NCI-H187 (cell line): ENCODE results near the gene IMMT.

Experiments used
- DNase-seq, 2 experiments: peaks; one replicate each; lab custom pipeline; 2025; lab: John Stamatoyannopoulos, UW

The IMMT gene

GRCh38 chr2:86140969-86141392 lies 54.3 kb downstream of the IMMT start:
- DNase-seq: no peak

GRCh38 chr2:86139981-86140380 lies 55.3 kb downstream of the IMMT start:
- DNase-seq: no peak

- no peak for DNase-seq
These were observed 56.3 kb downstream of the IMMT start for GRCh38 chr2:86138736-86139625.

DNA sequence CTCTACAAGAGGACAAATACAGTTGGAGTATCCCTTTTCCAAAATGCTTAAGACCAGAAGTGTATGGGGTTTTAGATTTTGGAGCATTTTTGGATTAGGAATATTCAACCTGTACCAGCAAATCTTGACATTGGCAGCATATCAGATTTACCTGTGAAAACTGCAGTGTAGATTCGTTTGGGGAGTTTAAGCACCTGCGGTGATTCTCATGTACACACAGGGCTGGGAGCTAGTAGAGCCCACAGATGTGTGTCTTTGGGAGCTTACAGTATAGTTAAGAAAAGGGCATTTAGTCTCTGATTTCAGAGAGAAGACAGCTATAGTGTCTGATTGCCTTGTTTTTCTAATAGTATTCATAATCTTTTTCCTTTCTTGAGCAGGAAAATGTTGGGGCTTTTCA lies 59.1 kb downstream of the IMMT start:
- no peak for DNase-seq

- no peak for DNase-seq
These were observed 59.6 kb downstream of the IMMT start for GRCh38 chr2:86135653-86136052.

GRCh38 chr2:86134709-86135108 lies 60.6 kb downstream of the IMMT start:
- DNase-seq: no peak

- DNase-seq: no peak
These were observed 70.6 kb downstream of the IMMT start for GRCh38 chr2:86124683-86125082.

DNA sequence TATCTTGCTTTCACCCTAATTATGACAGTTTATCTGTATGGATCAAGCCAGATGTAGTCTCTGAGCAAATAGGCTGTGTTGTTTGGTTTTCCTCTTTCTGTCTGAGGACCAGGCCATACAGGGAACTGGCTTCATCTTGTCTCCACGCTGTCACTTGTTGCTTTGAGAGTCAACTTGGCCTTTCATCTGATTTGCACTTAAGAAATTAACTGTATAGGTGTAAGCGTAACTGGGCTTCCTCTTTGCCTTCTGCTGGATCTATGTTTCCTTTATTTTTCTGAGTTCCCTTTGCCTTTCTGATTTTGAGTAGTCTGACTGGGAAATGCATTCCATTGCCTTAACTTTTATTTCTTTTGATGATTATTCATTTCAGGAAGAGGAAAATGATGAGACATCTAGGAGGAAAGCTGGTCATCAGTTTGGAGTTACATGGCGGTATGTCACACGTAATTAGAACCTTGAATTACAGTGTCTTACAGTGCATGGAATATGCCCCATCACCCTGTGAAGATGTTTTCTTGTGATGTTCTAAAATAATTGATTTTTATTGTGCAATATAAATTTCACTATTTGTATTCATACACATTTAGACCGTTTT lies 71.8 kb downstream of the IMMT start:
- no peak for DNase-seq

DNA sequence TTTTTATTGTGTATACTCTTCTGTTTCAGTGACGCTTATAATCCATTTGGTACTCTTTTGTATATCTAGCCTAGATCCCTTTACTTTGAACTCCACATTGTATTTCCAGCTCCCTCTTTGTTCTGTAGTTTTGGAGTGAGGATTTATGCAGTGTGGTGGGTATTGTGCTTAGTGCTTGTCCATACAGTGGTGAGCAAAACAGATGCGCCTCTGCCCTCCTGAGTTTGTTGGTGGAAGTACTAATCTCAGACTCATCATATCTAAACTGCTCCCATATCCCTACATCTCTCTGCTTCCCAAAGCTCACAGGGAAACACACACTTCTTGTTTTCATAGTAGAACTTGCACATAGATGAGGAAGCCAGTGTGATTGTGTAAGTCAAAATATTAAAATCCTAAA lies 77.1 kb downstream of the IMMT start:
- no peak for DNase-seq

DNA sequence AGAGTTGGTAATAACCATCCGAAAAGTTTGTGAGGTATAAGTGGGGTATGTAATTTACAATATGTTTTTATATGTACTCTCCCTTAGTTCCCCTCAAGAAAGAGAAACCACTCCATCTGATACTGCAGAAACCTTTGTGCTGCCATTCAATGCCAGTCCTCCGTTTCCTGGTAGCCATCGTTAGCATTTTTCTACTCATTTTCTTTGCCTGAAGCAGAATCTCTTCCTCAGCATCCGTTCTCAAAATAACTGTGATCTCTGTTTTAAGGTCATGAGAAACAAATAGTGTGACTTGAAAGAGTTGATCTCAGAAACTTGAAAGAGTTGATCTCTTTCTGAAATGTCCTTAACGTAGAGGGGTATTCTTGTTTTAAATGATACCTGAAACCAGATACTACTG lies 88.2 kb downstream of the IMMT start:
- DNase-seq: no peak

DNA sequence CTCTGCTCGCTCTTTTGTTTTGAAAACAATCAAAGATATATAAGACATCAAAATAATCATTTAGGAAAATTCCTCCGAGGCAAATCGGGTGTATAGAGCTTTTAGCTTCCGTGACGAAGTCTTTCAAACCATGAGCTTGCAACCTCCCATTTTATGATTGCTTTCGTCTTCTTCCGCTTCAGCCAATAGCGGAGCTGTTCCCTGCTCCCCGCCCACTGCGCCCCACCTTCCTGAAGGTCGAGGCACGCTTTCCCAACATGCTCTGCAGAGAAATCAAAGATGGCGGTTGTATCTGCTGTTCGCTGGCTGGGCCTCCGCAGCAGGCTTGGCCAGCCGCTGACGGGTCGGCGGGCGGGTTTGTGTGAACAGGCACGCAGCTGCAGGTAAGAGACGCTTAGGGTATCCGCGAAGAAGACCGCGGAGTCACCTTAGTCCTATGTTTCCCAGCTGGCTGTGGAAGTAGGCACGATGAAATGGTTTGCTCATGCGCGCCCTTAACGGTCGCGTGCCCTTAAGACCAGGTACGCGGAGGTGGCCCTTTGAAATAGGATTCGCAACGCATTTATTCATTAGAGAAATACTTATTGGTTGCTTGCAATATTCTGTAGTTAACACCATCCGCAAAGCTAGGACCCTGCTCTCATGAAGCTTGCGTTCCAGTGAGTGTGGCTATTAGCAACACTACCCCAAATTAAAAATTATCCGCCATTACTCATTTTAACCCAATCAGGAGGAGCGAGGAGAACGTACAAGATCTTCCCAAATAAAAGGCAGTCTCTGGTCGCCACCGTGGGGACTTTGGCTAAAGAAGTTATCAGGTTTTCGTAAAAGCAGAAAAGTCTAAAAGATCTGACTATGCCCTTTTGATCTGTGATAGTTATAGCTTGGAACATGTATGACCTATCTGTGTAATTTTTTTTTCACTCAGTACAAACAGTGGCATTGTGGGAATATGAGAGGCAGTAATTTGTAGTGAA lies 89.0 kb downstream of the IMMT start, which contains the start of gene PTCD3:
Gene PTCD3 (plus strand): TSS at position 267 of the 977 bp plus-strand sequence. CDS start 13 bp downstream, at position 280.
- peak; percentile 78 to 96 for DNase-seq

DNA sequence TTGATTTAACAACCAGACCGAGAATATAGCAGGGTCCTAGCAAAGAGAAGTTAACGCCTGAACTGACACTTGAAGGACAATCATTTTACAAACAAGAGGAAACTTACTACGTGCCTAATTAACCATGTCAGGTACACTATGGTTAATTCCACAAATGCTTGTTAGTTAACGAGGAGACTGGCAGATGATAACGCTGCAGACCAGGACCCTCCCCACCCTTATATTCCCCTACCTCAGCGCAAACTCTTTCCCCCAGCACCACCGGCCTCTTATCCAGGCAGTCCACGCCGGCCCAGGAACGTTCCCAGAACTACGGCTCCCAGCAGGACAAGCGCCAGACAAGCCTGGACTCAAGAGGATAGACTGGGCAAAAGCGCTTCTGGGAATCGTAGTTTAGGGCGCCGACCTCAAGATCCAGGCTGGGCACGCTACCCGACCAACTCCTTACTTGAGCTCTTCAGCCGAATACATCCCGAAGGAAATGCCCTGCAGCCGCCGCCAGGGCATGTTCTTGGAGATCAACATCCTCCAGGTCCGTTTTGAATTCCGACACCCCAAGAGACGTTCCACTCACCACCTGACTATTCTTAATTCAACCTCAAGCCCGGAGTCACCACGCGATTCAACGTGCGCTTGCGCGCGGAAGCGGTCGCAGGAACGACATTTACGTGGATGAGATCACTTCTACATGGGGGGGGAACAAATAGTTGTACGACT lies 89.9 kb downstream of the IMMT start, which contains the start of gene POLR1A:
Gene POLR1A (minus strand): TSS at position 635 of the 717 bp plus-strand sequence. CDS start 110 bp downstream, at position 525.
- peak; percentile 67 to 96 for DNase-seq

- DNase-seq: no peak
These were observed 93.1 kb downstream of the IMMT start for GRCh38 chr2:86102157-86102556.

GRCh38 chr2:86097913-86098312 lies 97.3 kb downstream of the IMMT start:
- DNase-seq: no peak

- no peak for DNase-seq
These were observed 98.0 kb downstream of the IMMT start for GRCh38 chr2:86097114-86097896.

- DNase-seq: no peak
These were observed 101.0 kb downstream of the IMMT start for GRCh38 chr2:86094229-86094628.
